Hematopoietic multipotent progenitor cell treated with erythropoietin and hydrocortisone succinate and interleukin-3 and kit ligand, for 8 days (in vitro differentiated cells): ENCODE measurements around the gene FAM120B.

Source experiments
- DNase-seq: peaks from one replicate; pipeline ENCODE4 v3.0.0-alpha.2; 2015

The FAM120B gene

DNA sequence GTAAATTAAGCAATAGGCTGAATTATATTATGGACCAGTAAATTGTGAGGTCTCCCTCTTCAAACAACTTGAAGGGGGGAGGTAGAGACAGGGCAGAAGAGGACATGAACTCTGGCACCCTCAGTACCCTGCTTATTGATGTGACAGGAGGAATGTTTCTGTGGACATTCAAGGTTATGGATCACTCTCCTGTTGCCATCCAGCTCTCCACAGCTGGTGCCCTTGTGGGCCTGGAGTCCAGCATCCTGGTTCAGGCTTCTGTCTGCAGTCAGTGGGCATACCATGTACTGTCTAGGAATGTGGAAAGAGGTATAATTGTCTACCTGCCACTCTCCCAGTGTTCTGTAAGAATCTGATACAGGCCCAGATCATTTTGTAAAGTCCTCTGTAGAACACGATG is 55.6 kb downstream of the FAM120B start:
- DNase-seq, result no peak

DNA sequence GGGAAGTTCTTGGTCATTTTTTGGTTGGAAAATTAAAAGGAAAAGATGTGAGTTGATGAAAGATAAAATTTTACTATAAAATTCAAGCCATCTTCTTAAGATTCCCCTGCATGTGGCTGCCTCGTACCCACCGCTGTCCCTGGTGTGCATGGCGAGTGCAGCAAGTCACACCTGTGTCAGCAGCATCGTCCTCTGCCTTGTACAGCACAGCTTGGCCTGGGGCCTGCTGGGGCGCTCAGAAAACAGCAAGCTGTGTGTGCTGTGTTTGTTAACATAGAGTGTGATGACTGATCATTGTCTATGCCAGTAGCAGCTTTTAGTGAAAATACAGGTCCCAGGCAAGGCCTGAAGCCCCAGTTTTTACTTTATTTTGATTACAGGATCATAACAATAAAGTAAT is 56.7 kb downstream of the FAM120B start:
- no peak for DNase-seq

DNA sequence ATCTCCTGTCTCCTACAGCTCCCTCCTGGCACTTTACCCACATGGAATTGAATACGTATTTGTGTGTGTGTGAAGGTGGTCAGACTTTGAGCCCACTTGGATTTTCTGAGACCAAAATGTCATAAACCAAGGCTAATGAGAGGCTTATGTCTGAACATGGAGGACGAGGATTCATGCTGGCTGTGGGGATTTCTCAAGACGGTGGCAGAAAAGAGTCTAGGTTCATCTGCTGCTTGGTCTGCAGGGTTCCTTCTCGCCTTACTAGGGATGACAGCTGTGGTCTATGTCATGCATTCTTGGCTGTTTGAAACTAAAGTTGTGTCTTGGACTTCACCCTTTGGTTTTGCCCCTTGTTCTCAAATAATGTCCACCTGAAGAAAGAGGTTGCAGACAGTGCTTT is 58.6 kb downstream of the FAM120B start:
- DNase-seq, result no peak

DNA sequence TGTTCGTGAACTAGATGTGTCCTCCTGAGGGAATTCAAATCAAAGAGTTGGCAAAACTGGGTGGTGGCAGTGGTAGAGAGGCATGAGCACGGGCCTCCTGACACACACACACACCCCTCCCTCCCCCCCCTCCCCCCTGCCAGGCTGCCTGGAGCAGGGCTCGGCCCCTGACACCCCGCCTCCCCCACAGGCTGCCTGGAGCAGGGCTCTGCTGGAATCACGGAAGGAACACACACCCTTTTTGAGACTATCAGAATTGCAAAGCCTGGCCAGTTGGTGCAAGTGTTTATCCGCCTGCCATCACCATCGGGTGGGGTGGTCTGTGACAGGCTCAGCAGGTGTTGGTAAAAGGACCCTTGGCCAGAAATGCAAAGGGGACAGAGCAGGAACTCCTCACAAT is 59.0 kb downstream of the FAM120B start:
- DNase-seq, result no peak

DNA sequence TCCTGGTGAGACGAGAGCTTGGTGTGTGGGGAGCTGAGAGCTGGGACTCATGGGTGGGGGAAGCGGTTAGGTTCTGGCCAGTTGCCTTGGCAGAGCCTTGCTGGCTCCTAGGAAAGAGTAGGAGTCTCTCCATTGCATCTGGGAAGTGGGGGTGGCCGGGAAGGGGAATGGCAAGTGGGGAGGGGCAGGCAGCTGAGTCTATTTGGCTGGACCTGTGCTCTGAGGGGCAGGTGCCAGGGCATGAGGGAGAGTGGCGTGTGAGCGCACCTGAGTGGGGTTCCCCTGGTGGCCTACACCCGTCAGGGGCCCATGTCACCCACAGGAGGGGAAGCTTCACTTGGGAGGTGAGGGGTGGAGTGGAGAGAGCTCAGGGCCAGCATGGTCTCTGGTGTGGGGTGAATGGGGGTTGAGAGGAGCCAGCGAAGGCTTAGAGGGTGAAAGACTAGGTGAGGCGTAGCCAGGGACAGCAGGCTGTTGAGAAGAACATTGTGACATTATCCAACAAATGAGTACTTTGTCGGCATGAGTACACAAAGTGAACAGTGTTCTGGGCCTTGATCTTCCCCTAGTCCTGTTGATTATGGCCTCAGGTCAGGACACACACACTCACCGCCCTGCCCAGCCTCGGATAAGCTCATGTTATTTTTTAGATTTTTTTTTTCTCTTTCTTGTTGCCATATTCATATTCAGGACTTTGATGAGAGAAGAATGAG is 59.8 kb downstream of the FAM120B start:
- no peak for DNase-seq

DNA sequence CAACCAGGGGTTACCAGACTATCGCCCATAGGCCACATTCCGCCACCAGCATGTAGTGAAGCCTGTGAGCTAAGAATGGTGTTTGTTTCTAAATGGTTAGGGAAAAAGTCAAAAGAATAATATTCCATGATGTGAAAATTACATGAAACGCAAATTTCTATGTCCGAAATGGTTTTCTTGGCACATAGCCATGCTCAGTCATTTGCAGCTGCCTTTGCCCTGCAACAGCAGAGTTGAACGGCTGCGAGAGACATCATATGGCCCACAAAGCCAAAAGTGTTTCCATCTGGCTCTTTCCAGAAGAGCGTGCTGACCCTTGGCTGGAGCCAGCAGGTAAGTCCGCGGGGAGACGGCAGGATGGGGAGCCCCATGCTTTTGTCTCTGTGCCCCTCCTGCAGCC is 60.7 kb downstream of the FAM120B start:
- DNase-seq, result no peak

DNA sequence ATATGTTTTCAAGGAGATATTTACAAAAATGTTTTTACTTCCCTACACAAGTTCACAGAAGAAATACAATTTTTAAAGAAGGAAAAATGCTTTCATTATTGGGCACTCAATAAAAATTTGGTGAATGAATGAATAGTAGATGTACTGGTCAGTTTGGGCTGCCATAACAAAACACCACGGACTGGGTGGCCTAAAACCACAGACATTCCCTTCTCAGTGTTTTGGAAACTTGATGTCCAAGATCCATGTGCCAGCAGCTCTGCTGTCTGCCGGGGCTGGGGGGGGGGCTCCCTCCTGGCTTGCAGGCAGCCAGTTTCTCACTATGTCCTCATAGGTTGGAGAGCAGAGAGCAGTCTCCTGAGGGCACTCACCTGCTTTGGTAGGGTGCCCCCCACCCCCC is 62.0 kb downstream of the FAM120B start:
- no peak for DNase-seq

DNA sequence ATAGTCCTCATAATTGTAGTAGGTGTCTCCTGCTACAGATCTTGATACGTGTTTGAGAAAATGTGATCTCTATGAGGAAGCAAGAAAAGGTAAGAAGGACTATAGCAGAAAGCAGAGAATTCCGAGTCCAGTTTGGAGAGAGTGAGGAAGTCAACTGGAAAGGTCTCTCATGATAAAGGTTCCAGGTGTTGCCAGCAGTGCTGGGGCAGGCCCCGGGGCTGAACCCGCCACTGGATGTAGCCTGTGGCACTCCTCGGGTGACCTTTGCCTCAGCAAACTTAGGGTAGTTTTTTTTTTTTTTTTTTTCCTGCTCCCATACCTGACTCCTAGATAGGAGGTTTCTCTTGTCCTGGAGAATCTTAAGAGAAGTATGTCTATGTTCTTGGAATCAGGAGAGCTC is 62.8 kb downstream of the FAM120B start:
- DNase-seq, result no peak

DNA sequence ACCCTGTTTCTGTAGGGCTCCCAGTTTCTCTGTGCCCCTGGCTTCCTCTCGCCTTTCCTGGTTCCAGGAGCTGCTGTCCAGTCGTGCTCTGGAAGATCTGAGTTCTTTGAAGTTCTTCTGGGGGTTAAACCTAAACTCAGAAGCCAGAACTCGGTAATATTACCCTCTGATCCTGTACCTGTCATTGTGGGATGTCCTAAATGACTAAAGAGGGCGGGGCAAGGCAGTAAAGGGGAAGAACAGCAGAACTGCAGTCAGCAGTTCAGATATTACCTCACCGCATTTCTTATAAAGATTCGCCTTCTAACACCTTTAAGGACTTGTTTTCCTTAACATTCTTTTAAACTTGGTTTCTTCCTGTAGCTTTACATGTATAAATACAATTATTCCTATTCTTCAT is 63.9 kb downstream of the FAM120B start:
- no peak for DNase-seq

DNA sequence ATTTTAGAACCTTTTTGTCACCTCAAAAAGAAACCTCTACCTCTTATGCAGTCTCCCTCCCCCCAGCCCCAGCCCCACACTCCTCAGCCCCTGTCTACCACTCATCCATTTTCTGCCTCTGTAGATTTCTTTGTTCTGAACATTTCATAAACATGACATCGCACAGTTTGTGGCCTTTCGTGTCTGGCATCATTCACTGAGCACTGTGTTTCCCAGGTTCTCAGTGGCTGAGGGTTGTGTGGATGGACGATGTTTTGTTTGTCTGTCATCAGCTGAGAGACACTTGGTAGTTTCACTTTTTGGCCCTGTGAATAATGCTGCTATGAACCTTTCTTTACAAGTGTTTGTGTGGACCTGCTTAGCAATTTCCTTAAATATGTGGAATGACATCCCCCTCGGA is 64.5 kb downstream of the FAM120B start:
- no peak for DNase-seq

DNA sequence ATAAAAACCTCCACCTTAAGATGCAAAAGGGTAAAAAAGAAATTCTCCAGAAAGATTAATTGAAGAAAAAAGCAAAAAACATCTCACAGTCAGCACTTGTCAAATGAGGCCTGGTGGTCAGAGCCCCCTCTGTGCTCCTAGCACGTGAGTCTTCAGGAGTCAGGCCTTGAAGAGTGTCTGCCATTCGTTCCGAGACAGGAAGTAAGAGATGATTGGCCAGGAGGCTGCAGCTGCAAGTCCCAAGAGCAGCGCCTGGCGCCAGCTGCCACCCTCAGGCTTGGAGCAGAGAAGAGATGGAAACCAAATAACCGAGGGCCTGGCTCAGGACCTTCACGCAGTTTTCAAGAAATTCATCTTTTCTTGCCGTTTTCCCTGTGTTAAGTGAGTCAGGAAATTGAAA is 65.0 kb downstream of the FAM120B start:
- DNase-seq, result no peak

DNA sequence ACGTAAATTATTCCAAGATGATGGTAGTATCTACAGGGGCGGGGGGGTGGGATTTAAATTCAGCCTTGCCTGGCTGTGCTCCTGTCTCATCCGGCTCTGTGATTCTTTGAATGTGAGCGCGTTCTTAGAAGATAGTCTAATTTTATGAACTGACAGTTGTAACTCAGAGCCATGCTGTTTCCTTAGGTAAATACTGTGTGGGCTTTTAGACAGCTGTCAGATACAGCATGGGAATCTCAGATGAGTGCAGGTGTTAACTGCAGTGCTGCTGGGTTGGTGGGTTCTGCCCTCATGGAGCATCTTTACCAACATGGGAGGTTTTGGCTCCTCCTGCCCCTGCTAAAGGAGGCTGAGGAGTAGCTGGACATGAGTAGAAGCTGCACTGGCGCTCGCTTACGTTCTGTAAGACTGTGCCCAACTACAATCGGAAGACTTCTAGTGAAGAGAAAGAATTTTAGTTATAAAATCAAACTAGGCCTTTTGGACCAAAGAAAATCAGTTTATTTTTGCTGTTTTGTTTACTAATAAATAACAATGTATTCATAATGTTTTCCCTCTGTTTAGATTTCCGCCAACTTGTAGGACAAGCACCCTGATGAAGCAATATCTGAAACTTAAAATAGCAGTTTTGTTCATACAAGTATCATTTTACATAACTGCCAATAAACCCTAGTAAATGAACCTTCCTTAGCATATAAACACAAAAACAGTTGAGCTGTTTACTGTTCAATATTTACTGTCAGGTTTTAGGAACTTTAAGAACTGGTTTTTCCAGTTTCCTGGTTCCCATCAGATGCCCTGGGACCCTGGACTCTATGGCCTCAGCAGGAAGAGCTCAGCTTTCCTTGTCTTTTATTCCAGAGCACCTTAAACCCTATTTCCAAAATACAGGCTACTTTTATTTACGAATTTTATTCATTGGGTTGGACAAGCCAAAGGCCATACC is 66.1 kb downstream of the FAM120B start:
- no peak for DNase-seq

DNA sequence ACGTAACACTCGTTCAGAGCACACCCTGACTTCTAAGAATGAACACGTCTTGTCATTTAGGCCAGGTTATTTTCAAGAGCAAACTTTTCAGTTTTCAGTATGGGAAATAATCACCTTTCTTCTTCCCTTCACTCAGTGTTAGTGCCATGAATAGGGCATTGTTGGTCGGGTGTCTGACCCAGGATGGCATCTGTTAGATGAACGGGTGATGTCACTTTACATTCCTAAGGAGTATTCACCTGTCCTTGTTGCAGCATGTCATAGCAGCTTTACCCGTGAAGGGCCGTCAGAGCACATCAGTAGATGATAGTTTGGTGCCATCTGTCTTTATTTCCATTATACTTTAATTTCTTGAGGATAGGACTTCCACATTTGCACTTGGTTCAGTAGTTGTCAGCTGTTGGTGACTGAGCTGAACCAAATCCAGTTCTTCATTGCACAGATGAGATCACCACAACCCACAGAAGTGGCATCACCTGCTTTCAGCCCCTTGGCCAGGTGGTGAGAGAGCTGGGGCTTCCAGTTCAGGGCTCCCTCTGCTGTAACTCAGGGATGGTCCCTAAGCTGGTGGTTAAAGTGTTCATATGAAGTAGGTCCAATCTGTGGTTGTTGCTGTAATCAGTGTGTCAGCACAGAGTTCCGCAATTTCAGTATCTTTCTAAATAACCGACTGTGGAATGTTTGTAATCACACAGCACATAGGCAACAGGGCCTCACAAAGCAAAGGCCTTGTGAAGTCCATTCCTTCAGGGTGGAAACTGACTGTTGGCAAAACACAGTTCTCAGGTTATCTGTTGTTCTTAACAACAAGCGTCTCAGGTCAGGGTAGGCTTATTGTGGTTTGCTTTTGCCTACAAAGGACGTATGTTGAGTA is 68.2 kb downstream of the FAM120B start:
- no peak for DNase-seq

DNA sequence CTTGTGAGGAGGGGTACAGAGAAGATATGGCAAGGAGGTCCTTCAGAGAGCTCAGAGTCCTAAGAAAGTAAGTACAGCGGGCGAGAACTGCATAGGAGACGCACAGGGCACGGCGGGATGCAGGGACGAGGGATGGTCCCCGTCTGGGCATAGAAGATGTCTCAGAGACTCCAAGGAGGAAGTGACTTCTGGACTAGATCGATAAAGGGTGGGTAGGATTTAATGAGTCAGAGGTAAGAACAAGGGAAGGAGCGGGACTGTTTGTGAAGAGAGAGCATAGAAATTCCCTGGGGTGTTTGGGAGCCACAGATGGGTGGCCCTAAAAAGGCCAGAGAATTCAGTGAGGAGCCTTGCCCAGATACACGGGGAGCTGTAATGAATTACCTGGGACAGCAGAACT is 69.1 kb downstream of the FAM120B start:
- no peak for DNase-seq

DNA sequence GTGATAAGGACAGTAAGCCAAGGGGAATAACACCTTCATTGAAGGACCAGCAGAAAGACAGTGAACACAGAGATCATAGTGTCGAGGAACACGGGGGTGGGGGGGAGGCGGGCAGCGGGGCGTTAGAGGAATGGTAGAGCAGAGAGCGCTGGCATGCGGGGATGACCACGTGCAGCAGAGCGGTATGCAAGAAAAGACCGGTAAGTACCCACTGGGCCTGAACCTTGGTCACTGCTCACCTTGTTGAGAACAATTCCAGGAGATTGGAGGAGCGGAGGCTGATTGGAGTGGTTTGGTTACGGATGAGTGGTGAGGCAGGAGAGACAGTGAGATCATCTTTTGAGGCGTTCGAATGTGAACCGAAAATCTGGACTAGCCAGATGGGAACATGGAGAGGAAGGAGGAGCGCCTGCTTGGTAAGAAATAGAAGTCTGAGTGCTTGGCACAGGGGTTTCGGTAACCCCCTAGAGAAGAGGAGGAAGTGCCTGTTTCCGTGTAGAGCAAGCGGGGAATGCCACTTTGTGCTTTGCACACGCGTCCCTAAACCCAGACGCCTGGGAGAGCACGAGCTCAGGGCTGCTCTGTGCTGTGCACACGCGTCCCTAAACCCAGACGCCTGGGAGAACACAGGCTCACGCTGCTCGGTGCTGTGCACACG is 70.0 kb downstream of the FAM120B start:
- no peak for DNase-seq

DNA sequence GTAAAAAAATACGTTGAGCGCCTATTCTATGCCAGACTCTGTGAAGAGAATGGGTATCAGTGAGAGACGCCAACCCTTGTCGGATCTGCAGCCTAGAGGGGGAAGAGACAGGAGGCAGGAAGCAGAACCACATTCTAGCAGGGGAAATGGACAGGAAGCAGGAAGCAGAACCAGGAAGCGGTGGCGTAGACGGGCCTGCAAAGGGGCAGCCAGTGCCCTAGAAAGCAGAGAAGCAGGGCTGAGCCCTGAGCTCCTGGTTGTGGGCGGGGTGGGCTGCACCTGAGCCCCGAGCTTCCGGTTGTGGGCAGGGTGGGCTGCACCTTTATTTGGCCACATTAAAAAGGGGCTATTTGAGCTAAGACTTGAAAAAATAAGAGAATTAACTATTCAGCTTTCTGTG is 71.9 kb downstream of the FAM120B start:
- no peak for DNase-seq

DNA sequence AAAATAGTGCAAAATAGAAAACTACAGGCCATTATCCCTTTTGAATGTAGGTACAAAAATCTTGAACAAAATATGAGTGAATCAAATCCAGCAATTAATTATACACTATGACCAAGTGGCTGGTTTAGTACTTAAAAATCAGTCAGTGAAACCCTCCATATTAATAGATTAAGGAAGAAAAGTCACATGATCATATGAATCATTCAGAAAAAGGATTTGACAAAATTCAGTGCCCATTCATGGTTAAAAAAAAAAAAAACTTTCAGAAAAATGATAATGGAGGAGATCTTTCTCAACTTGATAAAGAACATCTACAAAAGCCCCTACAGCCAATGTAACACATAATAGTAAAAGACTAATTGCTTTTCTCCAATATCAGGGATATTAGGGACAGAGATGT is 75.0 kb downstream of the FAM120B start:
- DNase-seq, result no peak

DNA sequence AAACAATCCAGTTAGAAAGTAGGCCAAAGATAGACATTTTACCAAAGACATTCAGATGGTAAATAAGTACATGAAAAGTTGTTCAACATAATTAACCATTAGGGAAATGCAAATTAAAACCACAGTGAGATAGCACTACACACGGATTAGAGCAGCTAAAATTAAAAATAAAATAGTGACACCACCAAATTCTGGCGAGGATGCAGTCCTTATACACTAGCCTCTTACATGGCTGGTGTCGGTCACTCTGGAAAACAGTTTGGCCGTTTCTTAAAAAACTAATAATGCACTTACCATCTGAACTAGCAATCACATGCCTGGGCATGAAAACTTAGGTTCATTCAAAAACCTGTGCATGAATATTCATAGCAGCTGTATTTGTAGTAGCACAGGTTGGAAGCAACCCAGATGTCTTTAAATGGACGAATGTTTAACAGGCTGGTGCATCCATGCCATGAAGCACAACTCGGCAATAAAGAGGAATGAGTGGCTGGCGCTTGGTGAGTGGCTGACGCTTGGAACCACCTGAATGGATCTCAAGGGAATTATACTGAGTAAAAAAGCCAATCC is 77.0 kb downstream of the FAM120B start:
- no peak for DNase-seq

DNA sequence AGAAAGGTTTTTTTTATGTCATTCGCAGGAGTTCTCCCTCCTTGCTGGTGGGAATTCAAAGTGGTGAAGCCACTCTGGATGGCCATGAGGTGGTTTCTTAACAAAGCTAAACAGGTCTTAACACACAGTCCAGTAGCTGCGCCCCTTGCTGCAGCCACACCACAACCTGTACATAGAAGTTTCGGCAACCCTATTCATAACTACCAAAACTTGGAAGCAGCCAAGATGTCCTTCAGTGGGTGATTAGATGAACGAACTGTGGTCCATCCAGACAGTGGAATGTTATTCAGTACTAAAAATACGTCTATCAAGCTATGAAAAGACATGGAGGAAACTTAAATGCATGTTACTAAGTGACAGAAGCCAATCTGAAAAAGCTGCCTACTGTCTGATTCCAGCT is 78.9 kb downstream of the FAM120B start:
- DNase-seq, result no peak

DNA sequence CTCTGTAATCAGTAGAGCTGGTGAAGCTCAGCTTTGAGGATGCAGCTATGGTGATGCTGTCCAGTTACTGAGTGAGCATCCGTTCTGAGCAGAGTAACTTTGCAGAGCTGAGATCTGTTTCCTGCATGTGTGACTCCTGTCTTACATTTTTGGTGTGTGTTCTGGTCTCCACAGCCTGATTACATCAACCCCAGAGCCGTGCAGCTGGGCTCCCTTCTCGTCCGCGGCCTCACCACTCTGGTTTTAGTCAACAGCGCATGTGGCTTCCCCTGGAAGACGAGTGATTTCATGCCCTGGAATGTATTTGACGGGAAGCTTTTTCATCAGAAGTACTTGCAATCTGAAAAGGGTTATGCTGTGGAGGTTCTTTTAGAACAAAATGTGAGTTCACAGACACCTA is 81.6 kb downstream of the FAM120B start:
- DNase-seq, result no peak

DNA sequence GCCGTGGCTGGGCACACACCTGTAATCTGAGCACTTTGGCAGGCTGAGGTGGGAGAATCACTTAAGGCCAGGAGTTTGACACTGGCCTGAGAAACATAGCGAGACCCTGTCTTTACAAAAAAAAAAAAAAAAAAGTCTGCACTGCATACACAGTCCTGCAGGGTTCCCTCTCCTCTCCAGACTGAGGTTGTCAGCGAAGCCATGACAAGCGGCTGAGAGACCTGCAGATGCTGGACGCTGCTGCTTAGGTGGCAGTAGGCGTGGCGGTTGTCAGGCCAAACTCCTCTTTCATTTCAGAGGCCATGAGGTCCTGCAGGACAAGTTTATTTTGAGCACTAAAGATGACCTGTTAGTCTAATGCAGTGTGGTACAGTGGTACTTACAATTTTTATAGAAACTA is 86.5 kb downstream of the FAM120B start:
- no peak for DNase-seq

DNA sequence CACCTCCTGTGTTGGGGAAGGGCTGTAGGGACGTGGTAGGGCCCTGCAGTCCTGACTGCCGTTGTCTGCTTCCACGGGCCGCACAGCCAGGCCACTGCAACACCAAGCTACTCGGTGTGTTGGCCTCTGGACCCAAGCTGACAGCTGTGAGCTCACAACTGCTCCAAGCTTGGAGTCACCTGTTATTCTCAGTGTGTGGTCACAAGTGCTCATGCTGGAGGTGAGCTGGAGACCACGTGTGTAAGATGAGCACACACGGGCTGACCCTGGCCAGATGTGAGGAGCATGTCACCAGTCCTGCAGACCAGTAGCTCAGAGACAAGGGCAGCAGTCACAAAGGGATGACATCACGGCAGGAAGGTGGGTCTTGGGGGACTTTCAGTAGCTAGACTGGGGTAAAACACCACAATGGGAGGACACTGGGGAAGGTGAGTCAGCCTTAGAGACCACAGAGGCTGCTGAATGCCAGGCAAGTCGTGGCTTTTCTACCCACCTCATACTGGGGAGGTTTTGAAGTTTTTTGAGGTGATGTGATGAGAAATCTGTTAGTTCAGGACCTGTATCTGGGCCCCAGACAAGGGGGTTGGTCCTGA is 87.3 kb downstream of the FAM120B start:
- DNase-seq, result no peak
